Ishikawa (cell line): ENCODE measurements around the gene TES.

ENCODE experiments used
- CEBPB ChIP-seq: IDR thresholded peaks from 2 replicates; pipeline ENCODE4 v1.6.1; 2012
- CREB1 ChIP-seq: IDR thresholded peaks from 2 replicates; pipeline ENCODE4 v1.6.1; 2012; ENCODE audit warnings: low read depth
- EGR1 ChIP-seq: IDR thresholded peaks from 2 replicates; pipeline ENCODE4 v1.6.1; 2012
- EP300 ChIP-seq: IDR thresholded peaks from 2 replicates; pipeline ENCODE4 v1.6.1; 2012; ENCODE audit warnings: borderline replicate concordance
- FOXM1 ChIP-seq: IDR thresholded peaks from 2 replicates; pipeline ENCODE4 v1.6.1; 2012; ENCODE audit warnings: low read depth, borderline replicate concordance
- NFIC ChIP-seq: IDR thresholded peaks from 2 replicates; pipeline ENCODE4 v1.6.1; 2012
- RAD21 ChIP-seq: IDR thresholded peaks from 2 replicates; pipeline ENCODE4 v1.6.1; 2012; ENCODE audit warnings: low read depth
- REST ChIP-seq: IDR thresholded peaks from 2 replicates; pipeline ENCODE4 v1.6.1; 2012; ENCODE audit warnings: low read depth, mild to moderate bottlenecking
- TAF1 ChIP-seq: IDR thresholded peaks from 2 replicates; pipeline ENCODE4 v1.6.1; 2012; ENCODE audit warnings: low read depth, mild to moderate bottlenecking
- TCF12 ChIP-seq: IDR thresholded peaks from 2 replicates; pipeline ENCODE4 v1.6.1; 2012; ENCODE audit warnings: low read depth
- TEAD4 ChIP-seq: IDR thresholded peaks from 2 replicates; pipeline ENCODE4 v1.6.1; 2012
- YY1 ChIP-seq: IDR thresholded peaks from 2 replicates; pipeline ENCODE4 v1.6.1; 2012; ENCODE audit warnings: low read depth
- ZBTB7A ChIP-seq: IDR thresholded peaks from 2 replicates; pipeline ENCODE4 v1.6.1; 2012; ENCODE audit warnings: low read depth
- TF ChIP-seq, protein P1 (sequence below): IDR thresholded peaks from 2 replicates; pipeline ENCODE4 v1.6.1; 2012
- TF ChIP-seq, protein P2 (sequence below): IDR thresholded peaks from 2 replicates; pipeline ENCODE4 v1.6.1; 2012

The TES gene, protein sequence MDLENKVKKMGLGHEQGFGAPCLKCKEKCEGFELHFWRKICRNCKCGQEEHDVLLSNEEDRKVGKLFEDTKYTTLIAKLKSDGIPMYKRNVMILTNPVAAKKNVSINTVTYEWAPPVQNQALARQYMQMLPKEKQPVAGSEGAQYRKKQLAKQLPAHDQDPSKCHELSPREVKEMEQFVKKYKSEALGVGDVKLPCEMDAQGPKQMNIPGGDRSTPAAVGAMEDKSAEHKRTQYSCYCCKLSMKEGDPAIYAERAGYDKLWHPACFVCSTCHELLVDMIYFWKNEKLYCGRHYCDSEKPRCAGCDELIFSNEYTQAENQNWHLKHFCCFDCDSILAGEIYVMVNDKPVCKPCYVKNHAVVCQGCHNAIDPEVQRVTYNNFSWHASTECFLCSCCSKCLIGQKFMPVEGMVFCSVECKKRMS

GRCh38 chr7:116210345-116211005 is at the start of gene TES:
TES (plus strand) TSS chr7:116210539; CDS start chr7:116210708, 169 bp downstream.
- TF ChIP-seq CEBPB (no peak), CREB1 (peak; percentile 19; the same call in 1 of the 2 replicates), TAF1 (peak; percentile 55; the same call in 1 of the 2 replicates), EP300 (no peak; the same call in 1 of the 2 replicates)
- TF ChIP-seq, protein P1, sequence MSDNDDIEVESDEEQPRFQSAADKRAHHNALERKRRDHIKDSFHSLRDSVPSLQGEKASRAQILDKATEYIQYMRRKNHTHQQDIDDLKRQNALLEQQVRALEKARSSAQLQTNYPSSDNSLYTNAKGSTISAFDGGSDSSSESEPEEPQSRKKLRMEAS = peak; percentile 47; the same call in 1 of the 2 replicates

- no peak for TF ChIP-seq REST
- TF ChIP-seq TAF1 = no peak
- TF ChIP-seq TEAD4 = peak; percentile 99
- TF ChIP-seq NFIC = peak; percentile 56; the same call in 1 of the 2 replicates
- peak; percentile 75 for TF ChIP-seq TCF12
- peak; percentile 76 for TF ChIP-seq EP300
- 0 out of 2 replicates have a peak, but pooled peaks have one; percentile 27 for TF ChIP-seq YY1
- no peak for TF ChIP-seq CREB1
Measured at GRCh38 chr7:116161728-116162127, 48.6 kb upstream of the TES start.

GRCh38 chr7:116162254-116162653 is 48.1 kb upstream of the TES start:
- no peak for TF ChIP-seq EP300
- no peak for TF ChIP-seq EGR1
- no peak for TF ChIP-seq YY1
- no peak for TF ChIP-seq CREB1
- no peak for TF ChIP-seq RAD21
- TF ChIP-seq TAF1 = no peak
- TF ChIP-seq CEBPB = no peak
- TF ChIP-seq, protein P2, sequence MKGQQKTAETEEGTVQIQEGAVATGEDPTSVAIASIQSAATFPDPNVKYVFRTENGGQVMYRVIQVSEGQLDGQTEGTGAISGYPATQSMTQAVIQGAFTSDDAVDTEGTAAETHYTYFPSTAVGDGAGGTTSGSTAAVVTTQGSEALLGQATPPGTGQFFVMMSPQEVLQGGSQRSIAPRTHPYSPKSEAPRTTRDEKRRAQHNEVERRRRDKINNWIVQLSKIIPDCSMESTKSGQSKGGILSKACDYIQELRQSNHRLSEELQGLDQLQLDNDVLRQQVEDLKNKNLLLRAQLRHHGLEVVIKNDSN = no peak
- TF ChIP-seq REST = no peak
- TF ChIP-seq FOXM1 = no peak
- TF ChIP-seq NFIC = no peak
- TF ChIP-seq TCF12 = no peak
- TF ChIP-seq TEAD4 = no peak
- no peak for TF ChIP-seq ZBTB7A
- TF ChIP-seq, protein P1 = no peak

GRCh38 chr7:116162992-116163391 is 47.3 kb upstream of the TES start:
- TF ChIP-seq FOXM1 (no peak), REST (no peak), TEAD4 (no peak), ZBTB7A (no peak), RAD21 (peak; percentile 36), CEBPB (no peak)
